RWPE1 (cell line): ENCODE results near the gene DNAJA4.

Source experiments
- CTCF ChIA-PET: fragments of 350-600 bp; sonication (Branson Sonifier 250); formaldehyde crosslinking; extraction: SDS; loops from one replicate; lab custom pipeline; 2021; lab: Yijun Ruan, JAX
- POLR2A ChIA-PET: fragments of 400-600 bp; formaldehyde crosslinking; extraction: SDS; loops from one replicate; lab custom pipeline; 2020; ENCODE audit warnings: antibody characterized with exemption; ENCODE audit not compliant: low non-redundant PET; lab: Yijun Ruan, JAX
- DNase-seq: peaks from one replicate; pipeline ENCODE4 v3.0.0; 2012; ENCODE audit warnings: low spot score
- H3K27ac ChIP-seq: fragments of 450-650 bp; 2 replicates; pipeline ENCODE4 v1.5.1; 2017
- CTCF ChIP-seq: fragments of 450-650 bp; conservative IDR thresholded peaks from 2 replicates; pipeline ENCODE4 v1.5.1; 2017; ENCODE audit warnings: low read depth, mild to moderate bottlenecking

DNAJA4 gene

GRCh38 chr15:78312957-78313356 is 48.6 kb downstream of the DNAJA4 start:
- no peak for DNase-seq
- ChIA-PET POLR2A (no interaction called here), CTCF (interaction anchor here (0.7 to 1.2 kb wide), 2 partner anchors 109 to 438 kb away, joined by 3 to 5 read pairs; no protein-coding TSS in a partner anchor)
- no peak overlapping the region for H3K27ac ChIP-seq
- TF ChIP-seq CTCF, result no peak

DNA sequence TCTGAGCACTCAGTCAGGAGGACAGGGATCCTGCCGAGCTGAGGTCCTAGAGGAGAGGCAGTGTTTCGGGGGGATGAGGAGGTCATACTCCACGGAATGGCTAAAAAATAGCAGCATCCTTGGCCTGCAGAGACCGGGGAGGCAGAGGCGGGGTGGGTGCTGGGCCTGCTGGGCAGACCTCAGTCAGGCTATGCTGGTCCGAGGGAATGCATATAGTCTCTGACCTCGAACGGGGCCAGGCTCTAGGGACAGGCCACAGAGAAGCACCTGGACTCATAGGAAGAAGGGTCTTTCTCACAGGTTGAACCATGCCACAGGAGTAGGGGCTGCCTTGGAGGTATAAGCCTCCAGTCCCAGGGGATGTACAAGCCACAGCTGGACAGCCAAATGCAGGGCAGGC is 49.0 kb downstream of the DNAJA4 start:
- TF ChIP-seq CTCF, result no peak
- H3K27ac ChIP-seq, result no peak overlapping the region
- POLR2A ChIA-PET, result no interaction called here
- CTCF ChIA-PET, result interaction anchor here (1.2 kb wide), 1 partner anchor 438 kb away, joined by 5 read pairs; no protein-coding TSS in a partner anchor
- DNase-seq, result no peak

DNA sequence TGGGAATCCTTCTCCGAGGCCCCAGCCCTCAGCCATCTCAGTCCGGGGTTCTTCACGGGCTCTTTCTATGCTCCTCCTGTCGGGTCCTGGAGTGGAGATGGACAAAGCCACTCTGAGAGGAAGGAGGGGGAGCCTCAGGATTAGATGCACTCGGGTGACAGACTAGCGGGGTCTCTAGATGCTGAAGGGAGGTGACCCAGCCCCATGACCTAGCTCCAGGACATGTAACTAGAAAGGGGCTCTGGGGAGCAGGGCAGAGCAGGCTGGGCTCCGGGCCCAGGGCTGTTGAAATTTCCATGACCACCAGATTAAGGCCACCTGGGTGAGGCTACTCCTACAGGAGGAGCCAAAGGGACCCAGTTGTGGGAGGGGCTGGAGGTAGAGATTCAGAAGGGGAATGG is 49.8 kb downstream of the DNAJA4 start:
- no peak for DNase-seq
- H3K27ac ChIP-seq, result no peak overlapping the region
- CTCF ChIA-PET, result no interaction called here
- POLR2A ChIA-PET, result no interaction called here
- no peak for TF ChIP-seq CTCF

DNA sequence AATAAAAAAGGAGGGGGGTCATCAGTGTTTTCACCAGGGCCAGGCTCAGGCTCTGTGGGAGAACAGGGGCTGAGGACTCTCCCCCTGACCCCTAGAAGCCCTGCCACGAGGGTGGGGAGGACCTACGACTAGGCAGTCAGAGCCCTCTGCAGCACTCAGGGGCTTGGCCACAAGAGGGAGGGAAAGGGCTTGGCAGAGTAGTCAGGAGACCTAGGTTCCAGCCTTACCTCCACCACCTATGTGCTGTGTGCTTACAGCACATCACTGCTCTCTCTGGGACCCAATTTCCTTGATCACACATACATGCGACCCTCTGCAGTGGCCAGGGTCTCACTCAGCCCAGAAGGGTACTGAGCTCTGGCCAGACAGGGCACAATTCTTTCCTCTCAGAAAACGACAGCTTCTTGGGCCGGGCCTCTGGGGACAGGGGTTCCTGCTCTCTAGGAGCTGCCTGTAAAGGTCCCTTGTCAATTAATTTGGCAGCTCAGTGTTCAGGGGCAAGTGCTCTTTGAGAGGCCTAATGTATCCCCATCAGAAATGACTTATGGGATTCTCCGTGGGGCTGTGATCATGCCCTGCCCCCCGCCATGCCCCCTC is 51.4 kb downstream of the DNAJA4 start:
- H3K27ac ChIP-seq, result no peak overlapping the region
- no peak for DNase-seq
- POLR2A ChIA-PET, result no interaction called here
- CTCF ChIA-PET, result interaction anchor here (0.6 kb wide), 2 partner anchors 100 to 102 kb away, joined by 3 to 5 read pairs; no protein-coding TSS in a partner anchor
- no peak for TF ChIP-seq CTCF

- no peak overlapping the region for H3K27ac ChIP-seq
- CTCF ChIA-PET, result interaction anchor here (0.6 kb wide), 2 partner anchors 99 to 102 kb away, joined by 3 to 5 read pairs; no protein-coding TSS in a partner anchor
- POLR2A ChIA-PET, result no interaction called here
- TF ChIP-seq CTCF, result no peak
- no peak for DNase-seq
Observed at GRCh38 chr15:78316283-78317083, 52.1 kb downstream of the DNAJA4 start.

DNA sequence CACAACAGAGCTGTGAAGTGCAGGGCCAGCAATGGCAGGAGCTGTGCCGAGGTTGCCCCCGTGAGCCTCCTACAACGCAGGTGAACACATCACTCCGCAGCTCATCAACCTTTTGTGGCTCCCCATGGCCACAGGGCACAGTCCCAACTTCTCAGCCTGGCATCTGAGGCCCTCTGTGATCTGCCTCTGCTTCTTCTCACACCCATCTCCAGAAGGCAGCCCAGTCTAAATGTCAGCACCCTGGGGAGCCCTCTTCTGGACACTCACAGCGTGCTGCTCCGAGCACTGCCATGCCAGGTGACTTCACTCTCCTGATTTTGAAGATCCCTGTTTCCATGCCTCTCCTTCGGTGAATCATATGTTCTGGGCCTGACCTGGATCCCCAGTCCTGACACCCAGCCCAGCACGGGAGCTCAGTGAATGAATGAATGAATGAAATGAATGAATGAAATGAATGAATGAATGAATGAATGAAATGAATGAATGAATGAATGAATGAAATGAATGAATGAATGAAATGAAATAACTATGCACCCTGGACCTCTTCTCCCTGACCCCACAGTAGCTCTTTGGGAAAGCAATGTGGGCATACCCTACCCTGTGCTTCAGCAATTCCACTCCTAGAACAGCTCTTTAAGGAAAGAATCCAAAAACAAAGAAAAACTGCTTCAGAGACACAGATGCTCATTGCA is 52.9 kb downstream of the DNAJA4 start:
- POLR2A ChIA-PET, result no interaction called here

More for the DNA sequence above, 52.9 kb downstream of the DNAJA4 start:
- DNase-seq, result peak; percentile 33
- CTCF ChIA-PET, result interaction anchor here (0.6 to 0.7 kb wide), 4 partner anchors 8 to 875 kb away, joined by 3 read pairs; no protein-coding TSS in a partner anchor
- TF ChIP-seq CTCF, result no peak
- no peak overlapping the region for H3K27ac ChIP-seq
